K562 (cell line): ENCODE results near the gene BCL10. TPM values are rescaled to one million over a fixed set of nuclear protein-coding genes. Genes with fewer than 3 reads are reported as not detected.

Experiments
- C11orf30 ChIP-seq: fragments of 450-650 bp; IDR thresholded peaks from 2 replicates; pipeline ENCODE4 v1.6.1; 2016; ENCODE audit warnings: low read depth, mild to moderate bottlenecking
- CBX3 ChIP-seq, 2 experiments: IDR thresholded peaks; 1 replicate in 1 of 2; 2 replicates in 1 of 2; pipeline ENCODE4 v1.6.1; 2012; ENCODE audit warnings: inconsistent platforms in 2 of 2, low read length in 2 of 2, borderline replicate concordance in 1 of 2, control low read depth in 1 of 2
- HMBOX1 ChIP-seq: sonication (generic); IDR thresholded peaks from 2 replicates; pipeline ENCODE4 v1.6.1; 2016
- MEF2A ChIP-seq: IDR thresholded peaks from 2 replicates; pipeline ENCODE4 v1.6.1; 2011; ENCODE audit warnings: low read depth, mild to moderate bottlenecking, low read length, moderate library complexity; ENCODE audit not compliant: control insufficient read depth
- NBN ChIP-seq: fragments of 450-650 bp; IDR thresholded peaks from 2 replicates; pipeline ENCODE4 v1.6.1; 2016; ENCODE audit warnings: low read depth, mild to moderate bottlenecking
- NR1H2 ChIP-seq: sonication (generic); formaldehyde crosslinking; IDR thresholded peaks from 2 replicates; pipeline ENCODE4 v1.4.0; 2020; ENCODE audit warnings: mild to moderate bottlenecking, missing genetic modification reagents
- PPARD ChIP-seq: fragments of 250-450 bp; sonication (Bioruptor Pico); IDR thresholded peaks from 2 replicates; pipeline ENCODE4 v1.8.0; 2022; ENCODE audit warnings: inconsistent platforms, mild to moderate bottlenecking, moderate library complexity
- SIN3B ChIP-seq: fragments of 450-650 bp; IDR thresholded peaks from 2 replicates; pipeline ENCODE4 v1.6.1; 2017; ENCODE audit warnings: low read depth, mild to moderate bottlenecking, moderate library complexity
- TRIM24 ChIP-seq, 2 experiments: fragments of 450-650 bp; IDR thresholded peaks; 2 replicates each; pipeline ENCODE4 v1.6.1; 2016
- ZNF146 ChIP-seq: IDR thresholded peaks from one replicate; pipeline ENCODE4 v1.6.1; 2018; ENCODE audit warnings: missing compliant biosample characterization; ENCODE audit not compliant: unreplicated experiment
- ZNF197 ChIP-seq: fragments of 200-800 bp; sonication (Bioruptor generic); IDR thresholded peaks from 2 replicates; pipeline ENCODE4 v1.6.1; 2016; ENCODE audit warnings: low read depth, missing genetic modification characterization, missing compliant biosample characterization
- ZNF23 ChIP-seq: fragments of 250-450 bp; sonication (Bioruptor Pico); IDR thresholded peaks from 2 replicates; pipeline ENCODE4 v1.4.0; 2020; ENCODE audit warnings: mild to moderate bottlenecking
- ZNF398 ChIP-seq: fragments of 250-450 bp; sonication (Bioruptor Pico); IDR thresholded peaks from 2 replicates; pipeline ENCODE4 v1.8.0; 2021; ENCODE audit warnings: moderate library complexity, mild to moderate bottlenecking, inconsistent platforms
- ZNF445 ChIP-seq: fragments of 250-450 bp; sonication (Bioruptor Pico); IDR thresholded peaks from 2 replicates; pipeline ENCODE4 v1.4.0; 2020; ENCODE audit warnings: low read depth, mild to moderate bottlenecking, moderate library complexity
- ZNF785 ChIP-seq: fragments of 250-450 bp; sonication (Bioruptor Pico); IDR thresholded peaks from 2 replicates; pipeline ENCODE4 v1.4.0; 2020; ENCODE audit warnings: mild to moderate bottlenecking
- polyA plus RNA-seq, 8 experiments: library from polyadenylated mRNA; depleted of rRNA in 4 of 8; stranded (reverse) in 5 of 8; unstranded in 3 of 8; fragments of >200 nt; fragmentation: Nextera tagmentation in 2 of 8; fragmentation: Illumina TruSeq in 1 of 8; extraction: Ambion mirVana in 2 of 8; extraction: Trizol in 1 of 8; gene quantifications; 2 replicates each; pipeline versions ENCODE4 v1.2.1 to v1.2.3, GENCODE V29; 2011 to 2014; ENCODE audit warnings: inconsistent platforms in 1 of 8, missing spikeins in 1 of 8
- total RNA-seq, 7 experiments: library from RNA; depleted of rRNA in 6 of 7; stranded (reverse); fragments of >200 nt in 6 of 7; fragmentation: Illumina TruSeq in 2 of 7; extraction: Trizol in 2 of 7; gene quantifications; 2 replicates each; pipeline versions ENCODE4 v1.2.1 to v1.2.3, GENCODE V29; 2011 to 2021; ENCODE audit warnings: low replicate concordance in 1 of 7
- TF ChIP-seq, protein P1 (sequence below): sonication (generic); formaldehyde crosslinking; IDR thresholded peaks from 2 replicates; pipeline ENCODE4 v1.8.0; 2022; ENCODE audit warnings: mild to moderate bottlenecking, missing genetic modification reagents
- TF ChIP-seq, protein P2 (sequence below): fragments of 450-650 bp; formaldehyde crosslinking; IDR thresholded peaks from 2 replicates; pipeline ENCODE4 v1.4.0; 2020; ENCODE audit warnings: mild to moderate bottlenecking, moderate library complexity

Gene BCL10
- total and polyA plus RNA-seq, 9 of the 15 experiments (the other 6 are each of a cell fraction or from before 2014, with no cell fraction given), result 8.0 to 19.4 (median 12.3) TPM

DNA sequence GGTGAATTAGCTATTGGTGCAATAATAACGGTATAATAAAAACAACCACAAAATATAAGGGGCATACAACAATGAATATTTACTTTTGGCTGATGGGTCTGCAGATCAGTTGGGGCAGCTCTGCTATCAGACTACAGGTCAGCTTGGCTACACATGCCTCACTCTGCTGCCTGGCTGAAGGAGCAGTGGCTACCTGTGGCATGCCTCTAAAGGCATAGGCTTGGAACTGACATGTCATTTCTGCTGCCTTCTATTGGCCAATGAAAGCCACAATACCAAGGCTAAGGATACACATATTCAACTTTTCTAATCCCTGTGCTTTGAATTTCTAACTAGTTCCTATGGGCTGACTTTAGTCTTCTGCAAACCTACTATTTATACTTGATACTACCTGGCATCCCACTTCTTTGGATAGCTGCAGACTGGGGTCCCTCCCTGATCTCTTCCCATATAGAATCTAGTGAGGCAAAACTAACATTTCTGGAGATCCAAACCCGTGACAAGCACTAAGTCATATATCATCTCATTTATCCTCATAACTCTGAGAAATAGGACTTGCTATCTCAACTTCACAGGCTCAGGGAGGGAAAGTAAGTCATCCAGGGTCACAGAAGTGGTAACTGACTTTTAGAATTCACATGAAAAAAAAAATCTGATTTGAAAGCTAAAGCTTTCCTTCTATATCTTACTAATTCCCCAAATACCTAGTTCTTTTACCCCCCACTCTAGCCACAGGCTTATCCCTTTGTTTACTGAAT is 56.4 kb downstream of the BCL10 start (continued):
- TF ChIP-seq, protein P1, sequence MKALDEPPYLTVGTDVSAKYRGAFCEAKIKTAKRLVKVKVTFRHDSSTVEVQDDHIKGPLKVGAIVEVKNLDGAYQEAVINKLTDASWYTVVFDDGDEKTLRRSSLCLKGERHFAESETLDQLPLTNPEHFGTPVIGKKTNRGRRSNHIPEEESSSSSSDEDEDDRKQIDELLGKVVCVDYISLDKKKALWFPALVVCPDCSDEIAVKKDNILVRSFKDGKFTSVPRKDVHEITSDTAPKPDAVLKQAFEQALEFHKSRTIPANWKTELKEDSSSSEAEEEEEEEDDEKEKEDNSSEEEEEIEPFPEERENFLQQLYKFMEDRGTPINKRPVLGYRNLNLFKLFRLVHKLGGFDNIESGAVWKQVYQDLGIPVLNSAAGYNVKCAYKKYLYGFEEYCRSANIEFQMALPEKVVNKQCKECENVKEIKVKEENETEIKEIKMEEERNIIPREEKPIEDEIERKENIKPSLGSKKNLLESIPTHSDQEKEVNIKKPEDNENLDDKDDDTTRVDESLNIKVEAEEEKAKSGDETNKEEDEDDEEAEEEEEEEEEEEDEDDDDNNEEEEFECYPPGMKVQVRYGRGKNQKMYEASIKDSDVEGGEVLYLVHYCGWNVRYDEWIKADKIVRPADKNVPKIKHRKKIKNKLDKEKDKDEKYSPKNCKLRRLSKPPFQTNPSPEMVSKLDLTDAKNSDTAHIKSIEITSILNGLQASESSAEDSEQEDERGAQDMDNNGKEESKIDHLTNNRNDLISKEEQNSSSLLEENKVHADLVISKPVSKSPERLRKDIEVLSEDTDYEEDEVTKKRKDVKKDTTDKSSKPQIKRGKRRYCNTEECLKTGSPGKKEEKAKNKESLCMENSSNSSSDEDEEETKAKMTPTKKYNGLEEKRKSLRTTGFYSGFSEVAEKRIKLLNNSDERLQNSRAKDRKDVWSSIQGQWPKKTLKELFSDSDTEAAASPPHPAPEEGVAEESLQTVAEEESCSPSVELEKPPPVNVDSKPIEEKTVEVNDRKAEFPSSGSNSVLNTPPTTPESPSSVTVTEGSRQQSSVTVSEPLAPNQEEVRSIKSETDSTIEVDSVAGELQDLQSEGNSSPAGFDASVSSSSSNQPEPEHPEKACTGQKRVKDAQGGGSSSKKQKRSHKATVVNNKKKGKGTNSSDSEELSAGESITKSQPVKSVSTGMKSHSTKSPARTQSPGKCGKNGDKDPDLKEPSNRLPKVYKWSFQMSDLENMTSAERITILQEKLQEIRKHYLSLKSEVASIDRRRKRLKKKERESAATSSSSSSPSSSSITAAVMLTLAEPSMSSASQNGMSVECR (CRISPR knock-in tag), result no peak
- TF ChIP-seq ZNF445 (CRISPR knock-in tag), result no peak
- TF ChIP-seq ZNF146, result no peak
- TF ChIP-seq ZNF785 (CRISPR knock-in tag), result no peak
- TF ChIP-seq PPARD (CRISPR knock-in tag), result no peak
- TF ChIP-seq ZNF398 (CRISPR knock-in tag), result no peak
- no peak for TF ChIP-seq NR1H2
- TF ChIP-seq NBN, result no peak
- TF ChIP-seq, protein P2, sequence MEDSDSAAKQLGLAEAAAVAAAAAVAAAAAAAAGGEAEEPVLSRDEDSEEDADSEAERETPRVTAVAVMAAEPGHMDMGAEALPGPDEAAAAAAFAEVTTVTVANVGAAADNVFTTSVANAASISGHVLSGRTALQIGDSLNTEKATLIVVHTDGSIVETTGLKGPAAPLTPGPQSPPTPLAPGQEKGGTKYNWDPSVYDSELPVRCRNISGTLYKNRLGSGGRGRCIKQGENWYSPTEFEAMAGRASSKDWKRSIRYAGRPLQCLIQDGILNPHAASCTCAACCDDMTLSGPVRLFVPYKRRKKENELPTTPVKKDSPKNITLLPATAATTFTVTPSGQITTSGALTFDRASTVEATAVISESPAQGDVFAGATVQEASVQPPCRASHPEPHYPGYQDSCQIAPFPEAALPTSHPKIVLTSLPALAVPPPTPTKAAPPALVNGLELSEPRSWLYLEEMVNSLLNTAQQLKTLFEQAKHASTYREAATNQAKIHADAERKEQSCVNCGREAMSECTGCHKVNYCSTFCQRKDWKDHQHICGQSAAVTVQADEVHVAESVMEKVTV (CRISPR knock-in tag), result 0 out of 2 replicates have a peak, but pooled peaks have one; percentile 20
- no peak for TF ChIP-seq ZNF197
- TF ChIP-seq MEF2A, result no peak
- TF ChIP-seq HMBOX1, result peak; percentile 89
- 0 out of 2 replicates have a peak, but pooled peaks have one; percentile 4 for TF ChIP-seq C11orf30
- TF ChIP-seq CBX3 (IDR thresholded peaks at IDR 0.05; ENCODE audit: borderline replicate concordance in 1 of 2, low read length in 2 of 2), result no peak
- TF ChIP-seq TRIM24 (IDR thresholded peaks at IDR 0.05), result 0 out of 4 replicates have a peak, but pooled peaks of 1 of the 2 experiments have one; percentile 46
- TF ChIP-seq ZNF23, result no peak
- no peak for TF ChIP-seq SIN3B
